Erythroblast (primary cell): ENCODE measurements around the gene NUDT14.
A peak's percentile ranks its signal among the peaks of the same experiment; 100 is the strongest.

Experiments used
- DNase-seq, 2 experiments: peaks; one replicate each; lab custom pipeline; 2025; lab: John Stamatoyannopoulos, UW
- GATA1 ChIP-seq: IDR thresholded peaks from 2 replicates; pipeline ENCODE4 v1.6.1; 2011; ENCODE audit warnings: low read depth, mild to moderate bottlenecking, control low read depth, low read length, moderate library complexity
- POLR2A ChIP-seq: IDR thresholded peaks from 2 replicates; pipeline ENCODE4 v1.6.1; 2011; ENCODE audit warnings: mild to moderate bottlenecking, low read length

Gene NUDT14

GRCh38 chr14:105180592-105181548, at the start of gene NUDT14:
NUDT14 (minus strand) TSS chr14:105181312; CDS start chr14:105181209, 103 bp downstream.
- peak; percentile 67 to 79 for DNase-seq
- TF ChIP-seq GATA1 (no peak), POLR2A (no peak)

GRCh38 chr14:105229099-105229655, 48.1 kb upstream of the NUDT14 start:
- no peak for DNase-seq
- TF ChIP-seq GATA1 (no peak), POLR2A (no peak)

GRCh38 chr14:105228562-105228961, 47.5 kb upstream of the NUDT14 start:
- DNase-seq: no peak
- TF ChIP-seq POLR2A: no peak
- TF ChIP-seq GATA1: no peak

- DNase-seq: no peak
- TF ChIP-seq GATA1: no peak
- TF ChIP-seq POLR2A: no peak
Observed at GRCh38 chr14:105227346-105227745, 46.2 kb upstream of the NUDT14 start.

- no peak for DNase-seq
- no peak for TF ChIP-seq GATA1
Observed at GRCh38 chr14:105226198-105226597, 45.1 kb upstream of the NUDT14 start.

- no peak for DNase-seq
- TF ChIP-seq GATA1: no peak
Observed at GRCh38 chr14:105224845-105225570, 43.9 kb upstream of the NUDT14 start.

GRCh38 chr14:105223770-105224544, 42.8 kb upstream of the NUDT14 start:
- TF ChIP-seq GATA1: no peak
- DNase-seq: no peak

- no peak for TF ChIP-seq POLR2A
- TF ChIP-seq GATA1: no peak
- no peak for DNase-seq
Observed at GRCh38 chr14:105223260-105223659, 42.1 kb upstream of the NUDT14 start.

GRCh38 chr14:105221598-105222178, 40.6 kb upstream of the NUDT14 start:
- DNase-seq: no peak
- TF ChIP-seq POLR2A (no peak), GATA1 (no peak)

GRCh38 chr14:105220699-105221597, 39.8 kb upstream of the NUDT14 start:
- TF ChIP-seq POLR2A (no peak), GATA1 (no peak)

GRCh38 chr14:105219753-105220152, 38.6 kb upstream of the NUDT14 start:
- no peak for DNase-seq
- TF ChIP-seq POLR2A (no peak), GATA1 (no peak)

More at GRCh38 chr14:105220699-105221597, 39.8 kb upstream of the NUDT14 start:
- no peak for DNase-seq

GRCh38 chr14:105219043-105219612, 38.0 kb upstream of the NUDT14 start:
- TF ChIP-seq POLR2A (no peak), GATA1 (no peak)
- no peak for DNase-seq
